Central memory CD4-positive, alpha-beta T cell (primary cell): ENCODE data around the gene REEP5.
"Not testable (repeated sequence)": the region's sequence is repeated elsewhere in the genome, so short reads cannot be mapped to it uniquely, and the experiment has no call there.

Experiments
- DNase-seq: peaks from one replicate; pipeline ENCODE4 v3.0.0; 2022
- total RNA-seq, 3 experiments: gene quantifications; one replicate each; lab custom pipeline; 2026; lab: John Stamatoyannopoulos, UW

The REEP5 gene
- total RNA-seq: 32.4 to 190 (median 73.5) reads per million in 3 experiments

- DNase-seq: peak; percentile 83
These were observed at the start of gene REEP5 for GRCh38 chr5:112921833-112922817. REEP5 (minus strand) TSS chr5:112922227; CDS start chr5:112922190, 37 bp downstream.

GRCh38 chr5:112971276-112971675 lies 49.2 kb upstream of the REEP5 start:
- DNase-seq: no peak

DNA sequence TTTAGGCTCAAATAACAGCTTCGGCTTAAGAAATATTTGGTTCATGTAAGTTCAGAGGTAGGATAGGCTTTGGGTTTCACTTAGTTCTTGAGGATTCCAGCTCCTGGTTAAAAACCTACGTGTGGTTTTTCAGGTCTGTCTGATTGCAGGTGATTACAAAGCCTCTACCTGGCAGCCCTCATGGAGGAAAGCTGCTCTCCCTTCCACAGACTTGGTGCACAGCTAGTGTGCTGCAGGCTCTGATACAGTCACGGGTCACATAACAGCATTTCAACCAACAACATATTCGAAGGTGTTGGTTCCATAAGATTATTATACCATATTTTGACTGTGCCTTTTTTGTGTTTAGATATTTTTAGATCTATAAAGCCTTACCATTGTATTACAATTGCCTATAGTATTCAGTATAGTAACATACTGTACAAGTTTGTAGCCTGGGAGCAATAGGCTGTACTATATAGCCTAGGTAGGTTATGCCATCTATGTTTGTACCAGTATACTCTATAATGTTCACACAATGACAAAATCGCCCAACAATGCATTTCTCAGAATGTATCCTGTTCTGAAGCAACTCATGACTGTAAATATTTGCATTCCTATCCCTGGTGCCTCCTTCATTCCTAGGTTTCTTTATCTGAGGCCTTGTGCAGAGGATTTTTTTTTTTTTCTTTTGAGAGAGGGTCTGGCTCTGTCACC lies 46.5 kb upstream of the REEP5 start:
- no peak for DNase-seq

DNA sequence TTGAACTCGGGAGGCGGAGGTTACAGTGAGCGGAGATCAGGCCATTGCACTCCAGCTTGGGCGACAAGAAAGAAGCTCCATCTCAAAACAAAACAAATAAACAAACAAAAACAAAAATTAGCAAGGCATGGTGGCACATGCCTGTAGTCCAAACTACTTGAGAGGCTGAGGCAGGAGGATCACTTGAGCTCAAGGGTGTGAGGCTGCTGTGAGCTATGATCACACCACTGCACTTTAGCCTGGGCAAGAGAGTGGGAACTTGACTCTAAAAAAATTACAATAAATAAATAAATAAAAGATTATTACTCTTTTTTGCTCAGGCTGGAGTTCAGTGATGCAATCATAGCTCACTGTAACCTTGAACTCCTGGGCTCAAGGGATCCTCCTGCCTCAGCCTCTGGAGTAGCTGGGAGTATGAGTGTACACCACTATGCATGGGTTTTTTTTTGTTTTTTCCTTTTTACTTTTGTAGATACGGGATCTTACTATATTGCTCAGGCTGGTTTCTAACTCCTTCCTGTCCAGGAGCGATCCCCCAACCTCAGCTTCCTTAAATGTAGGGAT lies 45.6 kb upstream of the REEP5 start:
- no peak for DNase-seq

GRCh38 chr5:112965733-112966306 lies 43.8 kb upstream of the REEP5 start:
- no peak for DNase-seq

DNA sequence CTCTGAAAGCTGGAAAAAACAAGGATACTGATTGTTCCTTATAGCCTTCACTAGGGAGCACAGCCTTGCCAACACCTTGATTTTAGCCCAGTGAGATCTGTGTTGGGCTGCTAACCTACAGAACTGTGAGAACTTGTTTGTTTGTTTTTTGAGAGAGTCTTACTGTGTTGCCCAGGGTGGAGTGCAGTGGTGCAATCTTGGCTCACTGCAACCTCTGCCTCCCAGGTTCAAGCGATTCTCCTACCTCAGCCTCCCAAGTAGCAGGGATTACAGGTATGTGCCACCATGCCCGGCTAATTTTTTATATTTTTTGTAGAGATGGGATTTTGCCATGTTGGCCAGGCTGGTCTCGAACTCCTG lies 41.3 kb upstream of the REEP5 start:
- not testable (repeated sequence) for DNase-seq

- no peak for DNase-seq
These were observed 39.0 kb upstream of the REEP5 start for GRCh38 chr5:112960863-112961504.

GRCh38 chr5:112960315-112960714 lies 38.3 kb upstream of the REEP5 start:
- DNase-seq: no peak

GRCh38 chr5:112959872-112960271 lies 37.8 kb upstream of the REEP5 start:
- not testable (repeated sequence) for DNase-seq

GRCh38 chr5:112958093-112959088 lies 36.4 kb upstream of the REEP5 start:
- DNase-seq: no peak

DNA sequence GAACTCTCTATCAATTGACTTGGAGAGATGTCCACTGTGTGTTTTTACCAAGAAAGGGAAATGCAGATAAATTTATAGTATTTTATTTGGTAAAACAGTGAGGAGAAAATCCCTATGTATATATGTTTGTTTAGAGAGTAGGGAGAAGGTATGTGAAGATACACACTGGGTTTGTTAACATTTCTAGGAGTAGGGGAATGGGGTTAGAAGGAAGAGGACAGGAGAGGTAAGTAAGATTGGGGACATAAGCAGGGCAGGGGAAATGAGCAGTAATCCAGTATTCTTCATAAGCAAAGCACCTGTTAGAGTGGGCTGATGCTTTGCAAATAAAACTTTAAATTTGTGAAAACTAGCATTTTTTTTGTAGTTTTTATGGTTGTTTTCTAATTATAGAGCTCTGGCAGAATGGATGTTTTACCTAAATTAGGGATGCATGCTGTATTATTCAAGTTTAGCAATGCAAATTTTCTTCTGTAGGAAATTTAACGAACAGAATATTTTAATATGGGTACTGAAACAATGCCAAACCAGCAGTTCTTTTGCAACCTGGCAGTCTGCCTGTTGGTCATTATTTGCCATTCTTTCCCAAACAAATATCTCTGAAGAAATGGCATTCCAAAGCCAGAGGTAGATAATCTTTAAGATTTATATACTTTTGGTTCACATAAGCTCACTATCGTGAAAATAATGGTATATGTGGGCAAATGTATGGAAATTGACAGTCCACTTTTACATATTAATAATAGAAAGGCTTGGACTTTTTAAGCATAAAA lies 35.2 kb upstream of the REEP5 start:
- DNase-seq: no peak

DNA sequence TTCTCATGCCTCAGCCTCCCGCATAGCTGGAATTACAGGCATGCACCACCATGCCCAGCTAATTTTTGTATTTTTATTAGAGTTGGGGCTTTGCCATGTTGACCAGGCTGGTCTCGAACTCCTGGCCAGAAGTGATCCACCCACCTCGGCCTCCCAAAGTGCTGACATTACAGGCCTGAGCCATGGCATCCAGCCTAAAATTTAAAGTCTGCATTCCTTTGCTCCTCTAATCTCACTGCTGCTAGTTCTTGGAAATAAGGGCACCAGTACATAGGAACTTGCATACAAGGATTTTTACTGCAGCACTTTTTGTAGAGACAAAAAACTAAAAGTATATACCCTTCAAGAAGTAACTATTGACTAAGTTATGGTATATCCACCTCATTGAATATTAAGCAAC lies 34.6 kb upstream of the REEP5 start:
- no peak for DNase-seq

DNA sequence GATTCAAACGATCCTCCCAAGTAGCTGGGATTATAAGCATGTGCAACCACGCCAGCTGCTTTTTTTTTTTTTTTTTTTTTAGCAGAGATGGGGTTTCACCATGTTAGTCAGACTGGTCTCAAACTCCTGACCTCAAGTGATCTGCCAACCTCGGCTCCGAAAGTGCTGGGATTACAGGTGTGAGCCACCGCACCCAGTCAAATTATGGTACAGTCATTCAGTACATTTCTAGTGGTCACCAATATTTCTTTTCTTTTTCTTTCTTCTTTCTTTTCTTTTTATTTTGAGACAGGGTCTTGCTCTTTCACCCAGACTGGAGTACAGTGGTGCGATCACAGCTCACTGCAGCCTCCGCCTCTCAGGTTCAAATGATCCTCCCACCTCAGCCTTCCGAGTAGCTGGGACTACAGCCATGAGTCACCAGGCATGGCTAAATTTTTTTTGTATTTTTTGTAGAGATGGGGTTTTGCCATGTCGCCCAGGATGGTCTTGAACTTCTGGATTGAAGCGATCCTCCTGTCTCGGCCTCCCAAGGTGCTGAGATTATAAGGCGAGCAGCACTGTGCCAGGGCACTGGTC lies 29.2 kb upstream of the REEP5 start:
- no peak for DNase-seq

- no peak for DNase-seq
These were observed 26.4 kb upstream of the REEP5 start for GRCh38 chr5:112948458-112948857.

GRCh38 chr5:112940670-112941069 lies 18.6 kb upstream of the REEP5 start:
- no peak for DNase-seq

GRCh38 chr5:112938286-112938685 lies 16.3 kb upstream of the REEP5 start:
- no peak for DNase-seq

DNA sequence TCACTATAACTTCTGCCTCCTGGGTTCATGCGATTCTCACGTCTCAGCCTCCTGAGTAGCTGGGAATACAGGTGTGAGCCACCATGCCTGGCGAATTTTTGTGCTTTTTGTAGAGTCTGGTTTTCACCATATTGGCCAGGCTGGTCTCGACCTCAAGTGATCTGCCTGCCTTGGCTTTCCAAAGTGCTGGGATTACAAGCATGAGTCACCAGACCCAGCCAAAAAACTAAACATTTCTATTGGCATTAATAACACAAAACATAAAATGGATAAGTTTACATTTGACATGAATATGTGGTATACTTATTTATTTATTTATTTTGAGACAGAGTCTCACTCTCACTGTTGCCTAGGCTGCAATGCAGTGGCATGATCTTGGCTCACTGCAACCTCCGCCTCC lies 13.6 kb upstream of the REEP5 start:
- DNase-seq: no peak

DNA sequence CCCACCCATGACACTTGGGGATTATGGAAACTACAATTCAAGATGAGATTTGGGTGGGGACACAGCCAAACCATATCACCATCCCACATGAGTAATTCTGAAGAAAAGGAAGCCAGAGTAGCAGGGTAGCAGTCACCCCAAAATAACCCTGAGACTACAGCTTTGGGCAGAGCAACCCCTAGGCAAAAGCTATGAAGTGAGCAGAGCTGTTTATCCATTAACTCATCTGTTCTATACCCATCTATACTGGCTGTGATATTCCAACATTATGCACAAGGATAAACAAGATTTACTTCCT lies 12.3 kb upstream of the REEP5 start:
- no peak for DNase-seq

- no peak for DNase-seq
These were observed 11.8 kb upstream of the REEP5 start for GRCh38 chr5:112933651-112934365.

- DNase-seq: no peak
These were observed 11.1 kb upstream of the REEP5 start for GRCh38 chr5:112933105-112933504.
